HG02610 (cell line): ENCODE data around the gene CTSH.

ENCODE experiments used
- ATAC-seq: cut with Tn5 transposase; IDR thresholded peaks from one replicate; pipeline ENCODE4 v1.9.1; 2021; ENCODE audit warnings: mild to moderate bottlenecking, moderate library complexity; ENCODE audit not compliant: unreplicated experiment

The CTSH gene

GRCh38 chr15:78978601-78979179 lies 33.8 kb upstream of the CTSH start:
- ATAC-seq, result no peak

GRCh38 chr15:78977591-78978347 lies 32.9 kb upstream of the CTSH start:
- peak; percentile 38 for ATAC-seq

GRCh38 chr15:78977091-78977571 lies 32.3 kb upstream of the CTSH start:
- ATAC-seq, result peak; percentile 86

GRCh38 chr15:78976691-78977090 lies 31.8 kb upstream of the CTSH start:
- ATAC-seq, result peak; percentile 2

GRCh38 chr15:78974272-78974918 lies 29.5 kb upstream of the CTSH start:
- ATAC-seq, result no peak

- ATAC-seq, result no peak
These were observed 25.0 kb upstream of the CTSH start for GRCh38 chr15:78969687-78970349.

- ATAC-seq, result no peak
These were observed 23.9 kb upstream of the CTSH start for GRCh38 chr15:78968539-78969271.

- no peak for ATAC-seq
These were observed 23.3 kb upstream of the CTSH start for GRCh38 chr15:78968114-78968513.

- no peak for ATAC-seq
These were observed 15.5 kb upstream of the CTSH start for GRCh38 chr15:78960308-78960707.

GRCh38 chr15:78959360-78959759 lies 14.5 kb upstream of the CTSH start:
- ATAC-seq, result no peak

- ATAC-seq, result no peak
These were observed 12.7 kb upstream of the CTSH start for GRCh38 chr15:78957416-78958093.

- ATAC-seq, result no peak
These were observed 12.1 kb upstream of the CTSH start for GRCh38 chr15:78956937-78957336.

- ATAC-seq, result no peak
These were observed 10.5 kb upstream of the CTSH start for GRCh38 chr15:78955355-78955754.

- no peak for ATAC-seq
These were observed 7.0 kb upstream of the CTSH start for GRCh38 chr15:78951841-78952238.

GRCh38 chr15:78950902-78951840 lies 6.3 kb upstream of the CTSH start:
- no peak for ATAC-seq

GRCh38 chr15:78950343-78950742 lies 5.5 kb upstream of the CTSH start:
- ATAC-seq, result no peak

- no peak for ATAC-seq
These were observed 4.6 kb upstream of the CTSH start for GRCh38 chr15:78949461-78949860.

GRCh38 chr15:78947506-78947905 lies 2.7 kb upstream of the CTSH start:
- no peak for ATAC-seq

GRCh38 chr15:78946493-78946892 lies 1.6 kb upstream of the CTSH start:
- ATAC-seq, result no peak
